ENCODE measurements around the gene NSD1. TPM values are rescaled to one million over a fixed set of nuclear protein-coding genes. Genes with fewer than 3 reads are reported as not detected.

Gene NSD1
- total and polyA plus RNA-seq, 10 of the 15 experiments (the other 5 are each of a cell fraction or from before 2014, with no cell fraction given): 7.0 to 57.9 (median 30.4) TPM

GRCh38 chr5:177310757-177311391 lies 177.3 kb downstream of the NSD1 start (continued):
- TF ChIP-seq USF1 (IDR thresholded peaks at IDR 0.05; ENCODE audit: borderline replicate concordance, extremely low read length, insufficient read depth, low read depth, low read length) (no peak), NKRF (conservative IDR thresholded peaks at IDR 0.05) (peak; percentile 62), ZNF217 (IDR thresholded peaks at IDR 0.05) (no peak), ZNF24 (IDR thresholded peaks at IDR 0.05) (no peak), PKNOX1 (IDR thresholded peaks at IDR 0.05) (no peak), CBX5 (IDR thresholded peaks at IDR 0.05; ENCODE audit: low read depth) (no peak), SIN3A (IDR thresholded peaks at IDR 0.05; ENCODE audit: low read depth, low read length) (peak; percentile 94), PBX3 (IDR thresholded peaks at IDR 0.05; ENCODE audit: insufficient replicate concordance, low read depth, low read length) (peak; percentile 42), RAD21 (IDR thresholded peaks at IDR 0.05; ENCODE audit: insufficient read depth, low read depth, low read length) (no peak), ZSCAN29 (IDR thresholded peaks at IDR 0.05) (no peak), ATF3 (IDR thresholded peaks at IDR 0.05; ENCODE audit: borderline replicate concordance, extremely low read depth, low read depth, low read length) (no peak), HDAC2 (IDR thresholded peaks at IDR 0.05) (no peak), SKIL (IDR thresholded peaks at IDR 0.05; ENCODE audit: low read depth, poor library complexity, severe bottlenecking) (no peak), CREM (IDR thresholded peaks at IDR 0.05; ENCODE audit: low read depth) (no peak), TCF12 (IDR thresholded peaks at IDR 0.05; ENCODE audit: low read depth, low read length) (0 out of 2 replicates have a peak, but pooled peaks have one; percentile 39), RELA (IDR thresholded peaks at IDR 0.05; ENCODE audit: borderline replicate concordance, partially characterized antibody) (no peak), CTCF (IDR thresholded peaks at IDR 0.05 in 2 of 3, conservative IDR thresholded peaks at IDR 0.05 in 1 of 3; ENCODE audit: control insufficient read depth in 2 of 3, extremely low read depth in 1 of 3, insufficient read depth in 1 of 3, low read depth in 3 of 3, low read length in 3 of 3) (no peak)
